ENCODE results near the gene WDFY2. TPM values are rescaled to one million over a fixed set of nuclear protein-coding genes. Genes with fewer than 3 reads are reported as not detected.
"Not testable (repeated sequence)": the region's sequence is repeated elsewhere in the genome, so short reads cannot be mapped to it uniquely, and the experiment has no call there.

The WDFY2 gene
- polyA plus RNA-seq, 1 donor from 2014 or later: 5.3 TPM

GRCh38 chr13:51638216-51638871 lies 54.1 kb downstream of the WDFY2 start:
- TF ChIP-seq MXI1 (conservative IDR thresholded peaks at IDR 0.05; ENCODE audit: poor library complexity, severe bottlenecking): no peak
- TF ChIP-seq EP300 (conservative IDR thresholded peaks at IDR 0.05; ENCODE audit: poor library complexity, severe bottlenecking): no peak
- TF ChIP-seq RAD21 (conservative IDR thresholded peaks at IDR 0.05): no peak
- no peak overlapping the region for H2AFZ ChIP-seq (ENCODE audit: low read depth, low read length)
- H3K79me2 ChIP-seq (replicated peaks; ENCODE audit: insufficient read depth, low read length): no peaks in the 10 kb centered on the region
- no peak overlapping the region for H3K27ac ChIP-seq (ENCODE audit: low read length)
- no peaks in the 10 kb centered on the region for H3K27me3 ChIP-seq (ENCODE audit: insufficient read depth, low read depth, low read length)
- H3K4me2 ChIP-seq (ENCODE audit: low read length): no peak overlapping the region
- H3K4me3 ChIP-seq (ENCODE audit: low read length): no peak overlapping the region
- no peaks in the 10 kb centered on the region for H3F3A ChIP-seq (ENCODE audit: insufficient read depth, low read length, poor library complexity, severe bottlenecking)
- no peak overlapping the region for H3K9ac ChIP-seq (ENCODE audit: low read length)
- no peaks in the 10 kb centered on the region for H3K9me2 ChIP-seq (ENCODE audit: insufficient read depth, low read length)
- no peaks in the 10 kb centered on the region for H3K9me3 ChIP-seq (ENCODE audit: low read length)
- no peaks in the 10 kb centered on the region for H4K20me1 ChIP-seq (ENCODE audit: insufficient read depth)
- no peaks in the 10 kb centered on the region for H3K36me3 ChIP-seq (ENCODE audit: insufficient read depth, low read length)

DNA sequence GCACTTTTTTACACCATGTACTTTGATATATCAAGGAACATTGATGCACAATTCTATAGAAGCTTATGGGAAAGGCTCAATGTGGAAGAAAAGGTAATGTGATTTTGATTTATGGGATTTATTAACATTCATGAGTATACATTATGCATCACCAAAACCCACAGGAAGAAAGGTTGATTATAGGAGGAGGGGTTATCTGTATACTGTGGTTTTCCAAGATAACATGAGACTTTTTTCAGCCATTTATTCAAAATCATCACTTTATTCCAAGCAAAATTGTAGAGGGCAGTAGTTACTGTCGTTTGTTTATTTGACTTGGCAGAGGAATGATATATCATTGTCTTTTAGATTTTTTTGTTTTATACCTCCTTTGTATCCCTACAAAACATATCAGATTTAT lies 54.9 kb downstream of the WDFY2 start:
- Histone ChIP-seq H3K9me2 (ENCODE audit: insufficient read depth, low read length) (no peaks in the 10 kb centered on the region), H3K4me2 (ENCODE audit: low read length) (no peak overlapping the region), H3K27ac (ENCODE audit: low read length) (no peak overlapping the region), H3K9ac (ENCODE audit: low read length) (no peak overlapping the region), H4K20me1 (ENCODE audit: insufficient read depth) (no peaks in the 10 kb centered on the region), H3K9me3 (ENCODE audit: low read length) (no peaks in the 10 kb centered on the region), H3K36me3 (ENCODE audit: insufficient read depth, low read length) (no peaks in the 10 kb centered on the region), H3K27me3 (ENCODE audit: insufficient read depth, low read depth, low read length) (no peaks in the 10 kb centered on the region), H3K4me3 (ENCODE audit: low read length) (no peak overlapping the region), H2AFZ (ENCODE audit: low read depth, low read length) (no peak overlapping the region), H3K79me2 (replicated peaks; ENCODE audit: insufficient read depth, low read length) (no peaks in the 10 kb centered on the region), H3F3A (ENCODE audit: insufficient read depth, low read length, poor library complexity, severe bottlenecking) (no peaks in the 10 kb centered on the region)
- TF ChIP-seq POLR2AphosphoS5 (IDR thresholded peaks at IDR 0.05): no peak
- no peak for TF ChIP-seq TAF1 (IDR thresholded peaks at IDR 0.05; ENCODE audit: low read depth)
- TF ChIP-seq RAD21 (conservative IDR thresholded peaks at IDR 0.05): no peak
- TF ChIP-seq, protein P1, sequence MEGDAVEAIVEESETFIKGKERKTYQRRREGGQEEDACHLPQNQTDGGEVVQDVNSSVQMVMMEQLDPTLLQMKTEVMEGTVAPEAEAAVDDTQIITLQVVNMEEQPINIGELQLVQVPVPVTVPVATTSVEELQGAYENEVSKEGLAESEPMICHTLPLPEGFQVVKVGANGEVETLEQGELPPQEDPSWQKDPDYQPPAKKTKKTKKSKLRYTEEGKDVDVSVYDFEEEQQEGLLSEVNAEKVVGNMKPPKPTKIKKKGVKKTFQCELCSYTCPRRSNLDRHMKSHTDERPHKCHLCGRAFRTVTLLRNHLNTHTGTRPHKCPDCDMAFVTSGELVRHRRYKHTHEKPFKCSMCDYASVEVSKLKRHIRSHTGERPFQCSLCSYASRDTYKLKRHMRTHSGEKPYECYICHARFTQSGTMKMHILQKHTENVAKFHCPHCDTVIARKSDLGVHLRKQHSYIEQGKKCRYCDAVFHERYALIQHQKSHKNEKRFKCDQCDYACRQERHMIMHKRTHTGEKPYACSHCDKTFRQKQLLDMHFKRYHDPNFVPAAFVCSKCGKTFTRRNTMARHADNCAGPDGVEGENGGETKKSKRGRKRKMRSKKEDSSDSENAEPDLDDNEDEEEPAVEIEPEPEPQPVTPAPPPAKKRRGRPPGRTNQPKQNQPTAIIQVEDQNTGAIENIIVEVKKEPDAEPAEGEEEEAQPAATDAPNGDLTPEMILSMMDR (IDR thresholded peaks at IDR 0.05; ENCODE audit: poor library complexity, severe bottlenecking): no peak
- TF ChIP-seq EP300 (conservative IDR thresholded peaks at IDR 0.05; ENCODE audit: poor library complexity, severe bottlenecking): no peak
- TF ChIP-seq MXI1 (conservative IDR thresholded peaks at IDR 0.05; ENCODE audit: poor library complexity, severe bottlenecking): no peak
- TF ChIP-seq, protein P2, sequence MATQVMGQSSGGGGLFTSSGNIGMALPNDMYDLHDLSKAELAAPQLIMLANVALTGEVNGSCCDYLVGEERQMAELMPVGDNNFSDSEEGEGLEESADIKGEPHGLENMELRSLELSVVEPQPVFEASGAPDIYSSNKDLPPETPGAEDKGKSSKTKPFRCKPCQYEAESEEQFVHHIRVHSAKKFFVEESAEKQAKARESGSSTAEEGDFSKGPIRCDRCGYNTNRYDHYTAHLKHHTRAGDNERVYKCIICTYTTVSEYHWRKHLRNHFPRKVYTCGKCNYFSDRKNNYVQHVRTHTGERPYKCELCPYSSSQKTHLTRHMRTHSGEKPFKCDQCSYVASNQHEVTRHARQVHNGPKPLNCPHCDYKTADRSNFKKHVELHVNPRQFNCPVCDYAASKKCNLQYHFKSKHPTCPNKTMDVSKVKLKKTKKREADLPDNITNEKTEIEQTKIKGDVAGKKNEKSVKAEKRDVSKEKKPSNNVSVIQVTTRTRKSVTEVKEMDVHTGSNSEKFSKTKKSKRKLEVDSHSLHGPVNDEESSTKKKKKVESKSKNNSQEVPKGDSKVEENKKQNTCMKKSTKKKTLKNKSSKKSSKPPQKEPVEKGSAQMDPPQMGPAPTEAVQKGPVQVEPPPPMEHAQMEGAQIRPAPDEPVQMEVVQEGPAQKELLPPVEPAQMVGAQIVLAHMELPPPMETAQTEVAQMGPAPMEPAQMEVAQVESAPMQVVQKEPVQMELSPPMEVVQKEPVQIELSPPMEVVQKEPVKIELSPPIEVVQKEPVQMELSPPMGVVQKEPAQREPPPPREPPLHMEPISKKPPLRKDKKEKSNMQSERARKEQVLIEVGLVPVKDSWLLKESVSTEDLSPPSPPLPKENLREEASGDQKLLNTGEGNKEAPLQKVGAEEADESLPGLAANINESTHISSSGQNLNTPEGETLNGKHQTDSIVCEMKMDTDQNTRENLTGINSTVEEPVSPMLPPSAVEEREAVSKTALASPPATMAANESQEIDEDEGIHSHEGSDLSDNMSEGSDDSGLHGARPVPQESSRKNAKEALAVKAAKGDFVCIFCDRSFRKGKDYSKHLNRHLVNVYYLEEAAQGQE (IDR thresholded peaks at IDR 0.05; ENCODE audit: borderline replicate concordance): no peak
- TF ChIP-seq SMC3 (conservative IDR thresholded peaks at IDR 0.05; ENCODE audit: poor library complexity): no peak
- TF ChIP-seq EZH2 (IDR thresholded peaks at IDR 0.05; ENCODE audit: borderline replicate concordance, insufficient read depth, low read length, poor library complexity, severe bottlenecking): no peak

- not testable (repeated sequence) for H3K27me3 ChIP-seq (ENCODE audit: insufficient read depth, low read depth, low read length); H3K79me2 ChIP-seq (replicated peaks; ENCODE audit: insufficient read depth, low read length); H3K4me3 ChIP-seq (ENCODE audit: low read length); H3K9me2 ChIP-seq (ENCODE audit: insufficient read depth, low read length); H3K4me2 ChIP-seq (ENCODE audit: low read length); H4K20me1 ChIP-seq (ENCODE audit: insufficient read depth); H3F3A ChIP-seq (ENCODE audit: insufficient read depth, low read length, poor library complexity, severe bottlenecking); H3K36me3 ChIP-seq (ENCODE audit: insufficient read depth, low read length); H3K27ac ChIP-seq (ENCODE audit: low read length); H2AFZ ChIP-seq (ENCODE audit: low read depth, low read length); H3K9me3 ChIP-seq (ENCODE audit: low read length); H3K9ac ChIP-seq (ENCODE audit: low read length)
These were observed 56.4 kb downstream of the WDFY2 start for GRCh38 chr13:51640696-51641095.
